Stomach smooth muscle (tissue), 2 donors: Measurements from ENCODE around the gene KLK6.
"Not testable (repeated sequence)": the region's sequence is repeated elsewhere in the genome, so short reads cannot be mapped to it uniquely, and the experiment has no call there.

ENCODE experiments used
- H3K27ac ChIP-seq: one replicate; pipeline ENCODE4 v1.7.0; 2013; ENCODE audit warnings: mild to moderate bottlenecking, low read length, inconsistent platforms
- H3K27me3 ChIP-seq, 2 donors: one replicate each; pipeline ENCODE4 v1.7.0; 2013; ENCODE audit warnings: low read length in 2 of 2; ENCODE audit not compliant: insufficient read depth in 2 of 2, control insufficient read depth in 1 of 2
- H3K36me3 ChIP-seq, 2 donors: one replicate each; pipeline ENCODE4 v1.7.0; 2013; ENCODE audit warnings: low read length in 2 of 2; ENCODE audit not compliant: control insufficient read depth in 2 of 2, insufficient read depth in 2 of 2
- H3K4me1 ChIP-seq: one replicate; pipeline ENCODE4 v1.7.0; 2013; ENCODE audit warnings: low read length; ENCODE audit not compliant: control insufficient read depth, insufficient read depth
- H3K4me3 ChIP-seq, 2 donors: one replicate each; pipeline ENCODE4 v1.7.0; 2013; ENCODE audit warnings: low read length in 2 of 2
- H3K9ac ChIP-seq, 2 donors: one replicate each; pipeline ENCODE4 v1.7.0; 2013; ENCODE audit warnings: low read length in 2 of 2, mild to moderate bottlenecking in 1 of 2
- H3K9me3 ChIP-seq, 2 donors: one replicate each; pipeline ENCODE4 v1.7.0; 2013; ENCODE audit warnings: low read length in 2 of 2; ENCODE audit not compliant: control insufficient read depth in 2 of 2
- donor health status: healthy.
- donor health status: Pancreatic carcinoma.

Gene KLK6

GRCh38 chr19:50992666-50993035 is 23.3 kb upstream of the KLK6 start:
- H3K27ac ChIP-seq = no peak overlapping the region
- peaks cover 0 to 7% of the 10 kb centered on the region in 2 donors for H3K27me3 ChIP-seq

GRCh38 chr19:50984416-50984815 is 15.0 kb upstream of the KLK6 start:
- H3K27me3 ChIP-seq = peaks cover 11 to 14% of the 10 kb centered on the region in 2 donors
- H3K9ac ChIP-seq, H3K4me1 ChIP-seq, H3K27ac ChIP-seq, H3K9me3 ChIP-seq, H3K4me3 ChIP-seq, H3K36me3 ChIP-seq: not testable (repeated sequence)

More at GRCh38 chr19:50992666-50993035, 23.3 kb upstream of the KLK6 start:
- no peaks in the 10 kb centered on the region for H3K4me1 ChIP-seq
- no peaks in the 10 kb centered on the region for H3K36me3 ChIP-seq
- H3K4me3 ChIP-seq = no peak overlapping the region
- H3K9me3 ChIP-seq = no peaks in the 10 kb centered on the region
- no peak overlapping the region for H3K9ac ChIP-seq

GRCh38 chr19:50983625-50984292 is 14.4 kb upstream of the KLK6 start, which contains the start of gene KLK7:
Gene KLK7 (minus strand): TSS chr19:50983917. CDS start chr19:50982399, 1,518 bp downstream.
- H3K9ac ChIP-seq = no peak within 1 kb of the TSS
- H3K9me3 ChIP-seq = peaks cover 0 to 4% of the 10 kb centered on the region in 2 donors
- no peaks in the 10 kb centered on the region for H3K36me3 ChIP-seq
- no peak within 1 kb of the TSS for H3K4me3 ChIP-seq
- H3K27me3 ChIP-seq = peaks cover 11 to 17% of the 10 kb centered on the region in 2 donors
- H3K27ac ChIP-seq = no peak within 1 kb of the TSS
- no peaks in the 10 kb centered on the region for H3K4me1 ChIP-seq

- H3K9ac ChIP-seq = no peak overlapping the region
- no peak overlapping the region for H3K4me3 ChIP-seq
- no peaks in the 10 kb centered on the region for H3K4me1 ChIP-seq
- peaks cover 12 to 25% of the 10 kb centered on the region in 2 donors for H3K27me3 ChIP-seq
- peaks cover 0 to under 1% of the 10 kb centered on the region in 2 donors for H3K9me3 ChIP-seq
- H3K27ac ChIP-seq = no peak overlapping the region
- no peaks in the 10 kb centered on the region for H3K36me3 ChIP-seq
These were observed 12.8 kb upstream of the KLK6 start for GRCh38 chr19:50982186-50982585.

- Histone ChIP-seq H3K4me1 (no peaks in the 10 kb centered on the region), H3K4me3 (no peak overlapping the region), H3K27ac (no peak overlapping the region), H3K27me3 (peaks cover 11 to 25% of the 10 kb centered on the region in 2 donors), H3K9me3 (no peaks in the 10 kb centered on the region), H3K9ac (no peak overlapping the region), H3K36me3 (no peaks in the 10 kb centered on the region)
These were observed 12.3 kb upstream of the KLK6 start for GRCh38 chr19:50981587-50982146.

GRCh38 chr19:50980208-50980607 is 10.8 kb upstream of the KLK6 start:
- H3K9ac ChIP-seq = no peak overlapping the region
- H3K36me3 ChIP-seq = no peaks in the 10 kb centered on the region
- H3K27me3 ChIP-seq = peaks cover 15 to 26% of the 10 kb centered on the region in 2 donors
- no peak overlapping the region for H3K4me3 ChIP-seq
- no peaks in the 10 kb centered on the region for H3K4me1 ChIP-seq
- H3K27ac ChIP-seq = no peak overlapping the region
- no peaks in the 10 kb centered on the region for H3K9me3 ChIP-seq

GRCh38 chr19:50979758-50980157 is 10.4 kb upstream of the KLK6 start:
- no peaks in the 10 kb centered on the region for H3K9me3 ChIP-seq
- no peaks in the 10 kb centered on the region for H3K36me3 ChIP-seq
- no peak overlapping the region for H3K27ac ChIP-seq
- peaks cover 15 to 26% of the 10 kb centered on the region in 2 donors for H3K27me3 ChIP-seq
- H3K4me3 ChIP-seq = no peak overlapping the region
- no peaks in the 10 kb centered on the region for H3K4me1 ChIP-seq
- H3K9ac ChIP-seq = no peak overlapping the region

- Histone ChIP-seq H3K27me3 (peaks cover 15 to 26% of the 10 kb centered on the region in 2 donors), H3K27ac (no peak overlapping the region), H3K9ac (no peak overlapping the region), H3K4me1 (no peaks in the 10 kb centered on the region), H3K9me3 (no peaks in the 10 kb centered on the region), H3K4me3 (no peak overlapping the region), H3K36me3 (no peaks in the 10 kb centered on the region)
These were observed 9.5 kb upstream of the KLK6 start for GRCh38 chr19:50978772-50979390.

GRCh38 chr19:50977626-50978025 is 8.2 kb upstream of the KLK6 start:
- Histone ChIP-seq H3K9me3 (no peaks in the 10 kb centered on the region), H3K4me1 (no peaks in the 10 kb centered on the region), H3K36me3 (no peaks in the 10 kb centered on the region), H3K27ac (no peak overlapping the region), H3K4me3 (no peak overlapping the region), H3K27me3 (peaks cover 11 to 27% of the 10 kb centered on the region in 2 donors), H3K9ac (no peak overlapping the region)

- Histone ChIP-seq H3K27me3 (peaks cover 11 to 20% of the 10 kb centered on the region in 2 donors), H3K36me3 (no peaks in the 10 kb centered on the region)
These were observed 6.4 kb upstream of the KLK6 start for GRCh38 chr19:50975766-50976165.

More at GRCh38 chr19:50975766-50976165, 6.4 kb upstream of the KLK6 start:
- Histone ChIP-seq H3K4me3 (no peak overlapping the region), H3K27ac (no peak overlapping the region), H3K9me3 (no peaks in the 10 kb centered on the region), H3K9ac (no peak overlapping the region), H3K4me1 (no peaks in the 10 kb centered on the region)
